GM12878 (cell line): Measurements from ENCODE around the gene CAMKMT. TPM values are rescaled to one million over a fixed set of nuclear protein-coding genes. Genes with fewer than 3 reads are reported as not detected.

Experiments
- ATAC-seq: fragments of 200-7000 bp; cut with Tn5 transposase; 3 replicates; pipeline ENCODE4 v1.9.1; 2020; ENCODE audit warnings: mild to moderate bottlenecking, moderate library complexity
- BruUV-seq: library from RNA; stranded (reverse); fragments of 400-500 nt; replicated peaks from 2 replicates; lab custom pipeline; 2021; lab: Mats Ljungman, UMichigan
- CTCF ChIA-PET: fragments of 300-600 bp; sonication (Branson Sonifier 250); formaldehyde crosslinking; extraction: SDS; loops from one replicate; lab custom pipeline; 2021; ENCODE audit warnings: inconsistent platforms; lab: Yijun Ruan, JAX
- POLR2A ChIA-PET: fragments of 350-600 bp; formaldehyde crosslinking; extraction: SDS; loops from one replicate; lab custom pipeline; 2021; ENCODE audit warnings: inconsistent platforms; lab: Charles Lee
- RAD21 ChIA-PET: fragments of 300-600 bp; sonication (Branson Sonifier 250); formaldehyde crosslinking; loops from one replicate; lab custom pipeline; 2023; ENCODE audit warnings: antibody characterized with exemption; ENCODE audit not compliant: unreplicated experiment; lab: Charles Lee
- SMC1A ChIA-PET: fragments of 300-600 bp; sonication (Branson Sonifier 250); formaldehyde crosslinking; loops from one replicate; lab custom pipeline; 2023; ENCODE audit not compliant: unreplicated experiment, uncharacterized antibody; lab: Charles Lee
- DNase-seq: peaks from one replicate; pipeline ENCODE4 v3.0.0-alpha.2; 2011; ENCODE audit warnings: low read depth, low spot score
- FAIRE-seq: peaks from 3 replicates; lab custom pipeline; 2011; peaks lifted over from hg19 to GRCh38; lab: Jason Lieb, UNC
- H2AFZ ChIP-seq: 2 replicates; pipeline ENCODE4 v1.6.0; 2011; ENCODE audit warnings: low read depth, low read length, control low read depth; ENCODE audit not compliant: control insufficient read depth
- H3K27ac ChIP-seq: 2 replicates; pipeline ENCODE4 v1.5.1; 2011; ENCODE audit warnings: control low read depth; ENCODE audit not compliant: control insufficient read depth, insufficient read depth
- H3K27me3 ChIP-seq, 2 experiments: replicated peaks in 1 of 2; 2 replicates each; pipeline versions ENCODE4 v1.6.0 to v1.6.1; 2011; ENCODE audit warnings: low read length in 1 of 2; ENCODE audit not compliant: control insufficient read depth in 2 of 2, insufficient read depth in 2 of 2
- H3K36me3 ChIP-seq, 2 experiments: 2 replicates each; pipeline ENCODE4 v1.5.1; 2011; ENCODE audit warnings: low read length in 1 of 2; ENCODE audit not compliant: control insufficient read depth in 2 of 2, insufficient read depth in 2 of 2
- H3K4me1 ChIP-seq: 2 replicates; pipeline ENCODE4 v1.6.1; 2011; ENCODE audit warnings: mild to moderate bottlenecking, low read length, moderate library complexity, mixed read lengths; ENCODE audit not compliant: control insufficient read depth, insufficient read depth
- H3K4me2 ChIP-seq: 2 replicates; pipeline ENCODE4 v1.6.0; 2011; ENCODE audit warnings: control low read depth; ENCODE audit not compliant: control insufficient read depth, insufficient read depth
- H3K4me3 ChIP-seq: fragments of 200-600 bp; sonication (generic); 2 replicates; pipeline ENCODE4 v1.5.1; 2016
- H3K79me2 ChIP-seq: 2 replicates; pipeline ENCODE4 v1.6.0; 2011; ENCODE audit warnings: low read length; ENCODE audit not compliant: control insufficient read depth, insufficient read depth
- H3K9ac ChIP-seq: 2 replicates; pipeline ENCODE4 v1.8.0; 2011; ENCODE audit warnings: low read length, control low read depth, mixed read lengths; ENCODE audit not compliant: control insufficient read depth, insufficient read depth
- H3K9me3 ChIP-seq: replicated peaks from 3 replicates; pipeline ENCODE4 v1.5.1; 2011; ENCODE audit warnings: mild to moderate bottlenecking, low read length; ENCODE audit not compliant: control insufficient read depth, insufficient read depth
- H4K20me1 ChIP-seq: 2 replicates; pipeline ENCODE4 v1.6.0; 2011; ENCODE audit not compliant: control insufficient read depth, insufficient read depth
- ASH2L ChIP-seq: fragments of 300-600, 200-600 bp; sonication (generic); IDR thresholded peaks from 2 replicates; pipeline ENCODE4 v1.6.1; 2017; ENCODE audit warnings: low read depth, mild to moderate bottlenecking, borderline replicate concordance
- EZH2 ChIP-seq: IDR thresholded peaks from 2 replicates; pipeline ENCODE4 v1.6.1; 2012; ENCODE audit warnings: low read depth, mild to moderate bottlenecking, control low read depth, inconsistent platforms, low read length, borderline replicate concordance; ENCODE audit not compliant: control insufficient read depth
- ZBED1 ChIP-seq: IDR thresholded peaks from 2 replicates; pipeline ENCODE4 v1.6.1; 2016; ENCODE audit warnings: borderline replicate concordance
- ZNF592 ChIP-seq: fragments of 450-650 bp; IDR thresholded peaks from 2 replicates; pipeline ENCODE4 v1.6.1; 2017; ENCODE audit warnings: mild to moderate bottlenecking, moderate library complexity
- WGBS: methylation state at CpG from one replicate; pipeline ENCODE4 v1.1.6; 2016; ENCODE audit warnings: low lambda C conversion rate; ENCODE audit not compliant: insufficient replicate concordance, insufficient coverage; ENCODE audit errors: missing lambda C conversion rate; 5-methylcytosine and 5-hydroxymethylcytosine counted together
- in situ Hi-C: fragments of 300-500 bp; cut with MboI; formaldehyde crosslinking; loops from 9 replicates; pipeline ENCODE4 v1.14.3; 2018; ENCODE audit warnings: mixed read lengths
- intact Hi-C: fragments of 100-400 bp; cut with micrococcal nuclease; formaldehyde crosslinking; loops from one replicate; pipeline ENCODE4 v1.14.2; 2022; ENCODE audit not compliant: unreplicated experiment
- polyA plus RNA-seq, 11 experiments: library from polyadenylated mRNA; depleted of rRNA in 4 of 11; unstranded in 6 of 11; stranded (reverse) in 5 of 11; fragments of >200 nt; fragmentation: Nextera tagmentation in 4 of 11; fragmentation: Illumina TruSeq in 1 of 11; extraction: Ambion mirVana in 4 of 11; extraction: Trizol in 1 of 11; gene quantifications; 1 replicate in 1 of 11; 2 replicates in 10 of 11; pipeline versions ENCODE4 v1.2.1 to v1.2.3, GENCODE V29; 2011 to 2016; ENCODE audit warnings: inconsistent platforms in 2 of 11, missing spikeins in 2 of 11, low read depth in 1 of 11
- total RNA-seq, 4 experiments: library from RNA; depleted of rRNA in 3 of 4; stranded (reverse); fragments of >200 nt in 3 of 4; fragmentation: Illumina TruSeq in 1 of 4; extraction: Trizol in 1 of 4; gene quantifications; 2 replicates each; pipeline versions ENCODE4 v1.2.1 to v1.2.3, GENCODE V29; 2013 to 2021

Gene CAMKMT
- total and polyA plus RNA-seq, 10 of the 15 experiments (the other 5 are each of a cell fraction or from before 2014, with no cell fraction given), result 2.7 to 16.0 (median 11.8) TPM

DNA sequence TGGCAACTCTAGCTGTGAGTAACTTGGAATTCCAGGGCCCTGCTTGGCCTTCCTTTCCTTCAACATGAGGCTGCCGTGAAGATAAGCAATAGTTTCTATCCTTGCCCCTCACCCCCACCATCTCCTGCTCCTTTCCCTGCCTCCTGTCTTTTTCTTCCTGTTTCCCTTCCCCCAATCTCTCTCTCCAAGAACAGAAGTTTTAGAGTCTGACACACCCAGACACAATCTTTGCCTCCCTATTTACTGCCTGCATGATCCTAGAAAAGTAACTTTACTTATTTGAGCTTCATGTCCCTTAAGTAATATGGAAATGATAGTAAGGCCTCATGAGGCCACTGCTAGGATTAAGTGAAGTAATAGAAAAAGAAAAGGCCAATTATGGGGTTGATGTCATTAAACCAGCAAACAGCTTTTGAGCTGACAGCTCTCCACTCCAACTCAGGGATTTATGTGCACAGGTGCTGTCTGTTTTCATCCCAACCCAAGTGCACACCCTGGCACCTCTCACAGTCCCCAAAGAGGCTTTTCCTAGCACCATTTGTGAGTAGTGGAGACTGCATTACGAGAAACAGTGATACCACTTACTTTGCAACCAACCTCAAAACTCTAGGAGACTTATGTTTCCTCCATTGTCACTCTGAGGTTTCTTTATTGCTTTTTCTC, 456.1 kb downstream of the CAMKMT start:
- ATAC-seq, result no peak
- no peak overlapping the region for H2AFZ ChIP-seq
- no peaks in the 10 kb centered on the region for H3K36me3 ChIP-seq
- ChIA-PET SMC1A (no interaction called here), POLR2A (no interaction called here), CTCF (interaction anchor here (0.8 kb wide), 1 partner anchor 340 kb away, joined by 3 read pairs; no protein-coding TSS in a partner anchor), RAD21 (no interaction called here)
- no peaks in the 10 kb centered on the region for H4K20me1 ChIP-seq
- H3K9ac ChIP-seq, result no peak overlapping the region
- no peaks in the 10 kb centered on the region for H3K4me1 ChIP-seq
- H3K4me3 ChIP-seq, result no peak overlapping the region
- H3K27ac ChIP-seq, result no peak overlapping the region
- no peak for DNase-seq
- TF ChIP-seq EZH2, result no peak
- no peak for TF ChIP-seq ZBED1
- TF ChIP-seq ASH2L, result no peak
- TF ChIP-seq ZNF592, result no peak
- WGBS, result 58% methylated on average over 2 of the region's 2 CpGs
- intact Hi-C loops, result no loop called here
- no TSS peak for BruUV-seq
- no peaks in the 10 kb centered on the region for H3K27me3 ChIP-seq
- H3K4me2 ChIP-seq, result no peak overlapping the region
- no peak for FAIRE-seq
- no peaks in the 10 kb centered on the region for H3K79me2 ChIP-seq
- in situ Hi-C loops, result no loop called here
- no peaks in the 10 kb centered on the region for H3K9me3 ChIP-seq
